Nucleus accumbens (tissue), 56 donors: ENCODE data around the gene OLFM1.

Experiments used
- DNase-seq, 56 donors: peaks; one replicate each; lab custom pipeline; 2025; lab: John Stamatoyannopoulos, UW

The OLFM1 gene

DNA sequence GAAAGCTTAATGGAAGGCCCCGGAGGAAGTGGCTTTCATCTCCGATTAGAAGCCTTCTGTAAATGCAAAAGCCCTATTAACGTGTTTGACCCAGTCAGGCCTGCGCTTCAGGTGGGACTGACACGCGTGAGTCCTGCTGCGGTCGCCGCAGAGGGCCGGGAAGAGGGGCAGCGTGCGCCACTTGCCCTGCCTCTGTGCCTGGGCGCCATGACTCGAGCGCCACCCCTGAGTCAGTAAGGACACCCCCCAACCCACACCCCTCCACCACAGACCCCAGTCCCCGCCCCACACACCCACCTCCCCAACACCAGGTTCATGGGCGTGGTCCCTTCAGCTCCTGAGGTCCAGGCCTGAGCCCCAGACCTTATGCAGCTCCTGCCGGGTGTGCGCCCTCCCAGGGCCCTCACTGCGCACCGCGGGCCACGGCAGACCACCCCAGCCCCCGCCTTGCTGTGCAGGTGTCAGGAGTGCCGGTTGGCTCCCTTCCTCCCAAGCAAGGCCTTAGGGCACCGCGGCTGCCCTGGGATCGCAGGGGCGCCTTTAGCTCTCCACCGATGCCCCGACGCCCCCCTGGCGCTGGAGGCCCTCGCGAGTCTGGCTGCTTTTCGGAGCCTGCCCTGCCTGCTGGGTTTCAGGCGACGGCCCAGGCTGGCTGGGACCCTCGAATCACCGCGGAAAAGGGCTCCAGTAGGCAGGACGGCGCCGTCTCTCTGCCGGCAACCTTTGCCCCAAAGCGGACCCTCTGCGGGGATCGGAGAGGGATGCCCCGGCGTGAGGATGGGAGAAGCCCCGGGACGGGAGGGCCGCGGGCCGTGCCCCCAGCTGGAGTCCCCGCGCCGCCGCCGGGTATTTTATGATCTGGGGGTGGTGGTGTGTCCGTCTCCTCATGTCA, 625 bp upstream of the OLFM1 start:
- no peak for DNase-seq

DNA sequence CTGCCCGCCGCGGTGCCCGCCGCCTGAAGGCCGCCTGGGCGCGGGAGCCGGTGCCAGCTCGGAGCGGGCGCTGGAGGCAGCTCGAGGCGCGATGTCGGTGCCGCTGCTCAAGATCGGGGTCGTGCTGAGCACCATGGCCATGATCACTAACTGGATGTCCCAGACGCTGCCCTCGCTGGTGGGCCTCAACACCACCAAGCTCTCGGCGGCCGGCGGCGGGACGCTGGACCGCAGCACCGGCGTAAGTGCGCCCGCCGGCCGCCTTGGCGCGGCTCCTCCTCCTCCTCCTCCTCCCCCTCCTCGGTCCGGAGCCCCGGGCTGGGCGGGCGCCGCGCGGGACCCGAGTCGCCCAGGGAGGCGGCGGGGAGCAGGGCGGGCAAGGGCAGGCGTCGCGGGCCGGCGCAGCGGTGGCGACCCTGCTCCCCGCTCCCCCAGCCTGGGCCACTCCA, 455 bp downstream of the OLFM1 start:
- no peak for DNase-seq

DNA sequence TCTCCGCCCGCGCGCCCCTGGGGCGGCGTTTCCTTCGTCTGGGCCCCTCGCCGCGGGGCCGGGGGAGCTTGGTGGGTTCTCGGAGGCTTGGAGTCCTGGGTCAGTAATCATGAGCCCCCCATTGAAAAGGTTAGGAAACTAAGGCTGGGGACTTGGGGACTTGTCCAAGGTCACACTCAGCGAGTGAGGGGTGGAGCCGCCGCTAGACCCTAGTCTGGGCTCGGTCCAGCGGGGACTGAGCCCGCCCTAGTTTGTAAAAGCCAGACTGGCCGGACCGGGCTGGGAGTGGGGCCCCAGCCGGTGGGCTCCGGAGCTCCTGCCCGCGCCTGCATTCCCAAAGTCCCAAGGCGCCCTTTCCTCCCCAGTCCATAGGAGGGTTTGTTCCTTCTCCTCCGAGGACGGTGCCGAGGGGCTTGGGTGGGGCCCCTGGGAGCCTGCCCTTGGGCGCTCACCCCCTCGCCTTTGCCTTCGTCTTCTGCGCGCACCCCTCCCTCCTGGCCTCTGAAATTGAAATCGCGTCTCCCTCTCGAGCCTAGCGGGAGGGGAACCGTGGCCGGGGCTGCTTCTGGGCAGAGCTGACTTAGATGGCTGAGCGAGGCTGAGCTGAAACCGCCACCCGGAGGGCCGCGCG, 995 bp downstream of the OLFM1 start:
- no peak for DNase-seq

DNA sequence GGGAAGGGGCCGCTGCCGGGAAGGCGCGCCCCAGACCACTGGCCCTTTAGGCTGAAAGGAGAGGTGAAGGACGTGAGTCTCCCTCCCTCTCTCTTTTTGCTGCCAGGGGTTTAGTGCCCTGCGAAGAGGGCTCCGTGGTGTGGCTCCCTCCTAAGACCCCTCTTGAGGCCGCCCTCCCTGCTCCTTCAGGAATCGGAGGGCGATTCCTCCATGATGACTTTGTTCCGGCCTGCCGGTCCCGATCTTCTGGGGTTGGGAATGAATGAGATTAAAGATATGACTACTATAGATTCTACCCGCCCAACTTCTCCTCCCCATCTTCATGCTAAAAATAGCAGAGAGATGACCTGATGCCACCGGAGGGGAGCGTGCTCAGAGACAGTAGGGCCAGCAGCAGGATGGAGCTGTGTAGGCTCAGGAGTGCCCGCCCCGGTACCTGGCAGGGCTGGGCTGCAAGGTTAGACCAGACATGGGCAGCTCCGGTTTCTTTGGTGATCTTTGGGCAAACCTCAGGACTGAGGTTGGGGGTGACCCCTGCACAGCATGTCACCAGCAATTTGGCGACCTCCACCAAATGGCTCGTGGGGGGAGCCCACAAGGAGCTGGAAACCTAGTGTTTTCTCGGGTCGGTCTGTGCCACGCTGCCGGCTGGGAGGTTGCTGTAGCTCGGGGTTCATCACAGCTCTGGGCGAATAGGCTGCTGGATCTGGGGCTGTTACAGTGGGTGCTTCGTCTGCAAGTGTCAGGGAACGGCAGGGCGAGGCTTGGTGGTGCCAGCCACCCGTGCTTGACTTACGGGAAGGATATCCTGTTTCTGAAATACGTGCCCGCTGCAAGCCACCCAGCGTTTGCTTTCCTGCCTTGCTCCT, 1.7 kb downstream of the OLFM1 start:
- DNase-seq: no peak

DNA sequence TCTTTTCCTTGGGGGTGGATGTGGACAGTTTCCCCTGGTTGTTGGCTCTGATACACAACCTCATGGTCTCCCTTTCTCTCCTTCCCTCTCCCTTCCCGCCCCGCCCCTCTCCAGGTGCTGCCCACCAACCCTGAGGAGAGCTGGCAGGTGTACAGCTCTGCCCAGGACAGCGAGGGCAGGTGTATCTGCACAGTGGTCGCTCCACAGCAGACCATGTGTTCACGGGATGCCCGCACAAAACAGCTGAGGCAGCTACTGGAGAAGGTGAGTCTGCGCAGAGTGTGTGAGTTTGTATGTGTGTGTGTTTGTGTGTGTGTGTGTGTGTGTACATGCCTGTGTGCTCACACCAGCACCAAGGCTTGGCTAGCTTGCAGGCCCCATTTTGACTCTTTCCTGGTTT, 2.6 kb downstream of the OLFM1 start:
- no peak for DNase-seq

DNA sequence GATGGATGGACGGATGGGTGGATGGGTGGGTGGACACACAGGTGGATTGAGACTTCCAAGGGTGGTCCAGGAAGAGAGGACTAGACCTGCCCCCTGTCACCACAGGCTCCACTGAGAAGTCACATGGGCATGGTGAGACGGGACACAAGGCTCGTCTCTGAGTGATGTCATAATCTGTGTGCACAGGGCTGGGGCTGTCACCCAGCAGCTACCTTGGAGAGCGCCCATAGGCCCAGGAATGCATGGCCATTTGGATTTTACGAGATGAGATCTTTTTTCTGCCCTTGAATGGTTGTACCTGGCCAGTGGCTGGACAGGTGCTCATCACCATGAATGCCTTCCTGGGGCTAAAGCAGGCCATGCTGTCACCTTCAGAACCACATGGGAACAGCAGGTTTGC, 3.1 kb downstream of the OLFM1 start:
- no peak for DNase-seq

DNA sequence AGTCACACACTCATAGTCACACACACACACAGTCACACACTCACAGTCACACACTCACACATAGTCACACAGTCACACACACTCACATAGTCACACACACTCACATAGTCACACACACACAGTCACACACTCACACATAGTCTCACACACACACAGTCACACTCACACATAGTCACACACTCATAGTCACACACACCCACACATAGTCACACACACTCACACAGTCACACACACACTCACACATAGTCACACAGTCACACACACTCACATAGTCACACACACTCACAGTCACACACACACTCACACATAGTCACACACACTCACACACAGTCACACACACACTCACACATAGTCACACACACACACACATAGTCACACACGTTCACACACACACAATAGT, 4.1 kb downstream of the OLFM1 start:
- DNase-seq: no peak

DNA sequence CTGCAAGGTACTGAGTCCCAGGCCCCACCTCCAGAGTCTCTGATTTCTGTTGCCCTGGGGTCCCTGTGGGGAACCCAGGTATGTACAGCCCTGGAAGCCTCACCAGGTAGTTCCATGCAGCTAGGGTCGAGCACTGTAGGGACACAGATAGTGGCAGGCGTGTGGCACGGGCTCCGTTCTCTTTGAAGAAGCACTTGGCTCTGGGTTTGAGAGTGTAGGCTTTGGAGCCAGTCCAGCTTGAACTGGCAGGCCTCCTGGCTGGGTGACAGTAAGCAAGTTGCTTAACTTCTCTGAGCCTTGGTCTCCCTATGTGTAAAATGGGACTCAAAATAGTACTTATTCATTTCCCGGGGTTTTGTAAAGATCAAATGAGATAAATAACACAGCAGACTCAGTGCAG, 5.6 kb downstream of the OLFM1 start:
- DNase-seq: no peak

DNA sequence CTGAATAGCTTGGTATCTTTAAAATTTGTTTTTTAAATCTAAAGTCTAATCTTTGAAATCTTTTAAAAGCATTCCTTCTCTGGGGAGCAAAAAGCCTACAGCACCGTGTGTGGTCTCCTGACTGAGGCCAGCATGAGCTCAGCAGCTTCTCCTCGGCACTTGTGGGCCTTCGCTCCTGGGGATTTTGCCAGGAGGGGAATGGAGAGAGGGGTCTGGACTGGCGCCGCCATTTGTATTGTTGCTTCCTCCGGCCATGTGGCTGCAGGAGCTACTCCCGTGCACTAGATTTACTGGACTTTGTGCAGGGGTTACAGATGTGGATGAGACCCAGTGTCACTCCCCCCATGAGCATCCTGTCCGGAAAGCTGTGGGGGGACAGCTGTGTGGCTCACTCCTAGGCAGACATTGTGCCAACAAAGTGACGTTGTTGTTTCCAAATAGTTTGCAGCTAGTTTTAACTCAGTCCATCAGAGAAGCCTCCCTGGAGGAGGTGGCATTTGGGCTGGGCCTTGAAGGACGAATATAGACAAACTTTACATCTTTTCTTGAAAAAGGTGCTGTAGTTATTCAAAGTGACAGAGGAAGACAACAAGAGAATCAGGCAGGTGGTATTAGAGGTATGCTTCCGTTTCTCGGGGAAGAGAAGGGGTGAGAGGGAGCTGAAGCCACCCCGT, 6.6 kb downstream of the OLFM1 start:
- DNase-seq: peak in 3 of 56 donors; percentile 13 to 33 (median 27)

DNA sequence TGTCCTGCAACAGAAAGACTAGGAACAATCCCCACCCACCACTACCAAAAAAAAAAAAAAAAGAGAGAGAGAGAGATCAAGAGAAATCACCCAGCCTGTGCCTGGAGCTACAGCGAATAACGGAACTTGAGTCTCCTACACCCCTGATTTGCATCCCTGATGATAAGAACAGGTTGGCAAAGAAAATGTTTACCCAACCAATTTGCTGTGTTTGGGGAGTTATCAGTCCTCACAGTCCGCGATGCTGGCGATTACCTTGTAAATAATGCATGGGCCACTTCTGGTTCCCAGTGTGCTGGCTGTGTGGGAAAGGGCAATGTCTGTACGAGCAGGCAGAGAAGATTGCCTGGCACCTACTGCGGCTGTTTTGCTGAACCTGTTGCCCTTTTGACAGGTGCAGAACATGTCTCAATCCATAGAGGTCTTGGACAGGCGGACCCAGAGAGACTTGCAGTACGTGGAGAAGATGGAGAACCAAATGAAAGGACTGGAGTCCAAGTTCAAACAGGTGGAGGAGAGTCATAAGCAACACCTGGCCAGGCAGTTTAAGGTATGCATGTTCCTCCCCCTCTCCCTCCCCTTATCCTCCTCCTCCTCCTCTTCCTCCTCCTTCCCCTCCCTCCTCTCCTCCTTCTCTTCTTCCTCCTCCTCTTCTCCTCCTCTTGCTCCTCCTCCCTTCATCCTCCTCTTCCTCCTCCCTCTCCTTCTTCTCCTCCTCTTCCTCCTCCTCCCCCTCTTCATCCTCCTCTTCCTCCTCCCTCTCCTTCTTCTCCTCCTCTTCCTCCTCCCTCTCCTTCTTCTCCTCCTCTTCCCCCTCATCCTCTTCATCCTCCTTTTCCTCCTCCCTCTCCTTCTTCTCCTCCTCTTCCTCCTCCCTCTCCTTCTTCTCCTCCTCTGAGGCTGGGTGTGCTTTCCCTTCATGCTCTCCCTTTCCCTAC, 8.3 kb downstream of the OLFM1 start:
- DNase-seq: no peak

DNA sequence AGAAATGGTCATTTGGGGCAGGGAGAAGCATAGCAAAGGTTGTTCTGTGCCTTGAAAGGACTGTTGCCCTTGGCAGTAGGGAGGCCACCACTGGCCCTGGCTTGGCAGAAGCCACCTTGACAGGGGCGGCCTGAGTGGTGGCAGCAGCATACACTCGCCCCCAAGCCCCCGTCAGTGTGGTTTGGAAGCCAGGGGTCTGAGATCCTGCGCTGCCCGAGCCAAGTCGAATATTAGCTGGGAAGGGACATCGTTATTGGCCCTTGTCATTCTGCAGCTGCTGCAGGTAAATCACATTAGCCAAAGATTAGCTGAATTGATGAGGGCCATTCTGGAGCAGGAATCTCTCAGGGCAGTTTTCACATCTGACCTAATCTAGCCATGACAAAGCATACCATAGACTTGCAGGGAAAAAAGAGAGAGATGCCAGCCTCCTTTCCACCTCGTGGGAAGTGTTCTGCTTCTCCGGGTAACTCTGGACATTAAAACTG, 9.0 kb downstream of the OLFM1 start:
- no peak for DNase-seq

DNA sequence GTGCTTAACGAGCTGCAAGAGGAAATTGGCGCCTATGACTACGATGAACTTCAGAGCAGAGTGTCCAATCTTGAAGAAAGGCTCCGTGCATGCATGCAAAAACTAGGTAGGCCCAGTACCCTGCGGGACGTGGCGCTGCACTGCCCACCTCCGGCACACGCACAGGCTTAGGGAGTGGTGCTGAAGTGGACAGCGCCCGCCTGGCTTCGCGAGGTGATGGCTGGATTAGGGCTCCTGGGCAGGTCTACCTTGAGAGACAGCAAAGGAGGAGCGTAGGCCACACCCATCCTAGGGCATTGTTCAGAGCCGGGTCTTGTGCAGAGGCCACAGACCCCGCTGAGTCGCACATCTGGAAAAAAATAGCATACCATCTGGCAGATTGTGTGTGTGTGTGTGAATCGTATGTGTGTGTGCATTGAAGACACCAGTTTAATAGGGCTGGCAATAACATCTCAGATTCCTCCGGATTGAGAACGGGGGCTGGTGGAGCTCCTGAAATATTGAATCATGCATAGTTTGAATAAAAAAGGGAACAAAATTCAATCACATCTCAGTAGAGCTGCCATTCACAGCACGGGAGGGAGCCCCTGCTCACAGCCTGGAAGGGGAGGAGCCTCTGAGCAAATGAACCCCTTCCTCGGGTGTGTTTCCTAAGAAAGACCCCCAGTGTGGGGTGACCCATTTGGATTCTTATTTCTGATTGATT, 11.1 kb downstream of the OLFM1 start:
- peak in 2 of 56 donors; percentile 13 to 32 for DNase-seq

DNA sequence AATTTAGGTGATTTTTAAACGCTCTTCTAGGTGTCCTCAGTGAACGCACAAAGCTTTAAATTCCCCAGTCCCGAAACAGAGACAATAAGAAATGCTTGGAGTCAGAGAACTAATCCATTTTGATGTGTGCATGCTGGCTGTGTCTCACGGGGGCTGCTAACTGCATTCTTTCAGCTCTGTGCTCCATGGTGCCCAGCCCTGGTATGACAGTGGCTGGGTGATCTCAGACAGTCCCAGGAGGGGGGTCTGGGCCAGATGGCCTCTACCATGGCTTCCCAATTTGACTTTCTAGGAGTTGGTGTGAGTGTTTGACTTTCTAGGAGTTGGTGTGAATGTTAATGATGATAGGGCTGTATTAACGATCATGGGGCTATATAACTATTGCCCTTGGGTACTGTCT, 12.1 kb downstream of the OLFM1 start:
- DNase-seq: no peak

DNA sequence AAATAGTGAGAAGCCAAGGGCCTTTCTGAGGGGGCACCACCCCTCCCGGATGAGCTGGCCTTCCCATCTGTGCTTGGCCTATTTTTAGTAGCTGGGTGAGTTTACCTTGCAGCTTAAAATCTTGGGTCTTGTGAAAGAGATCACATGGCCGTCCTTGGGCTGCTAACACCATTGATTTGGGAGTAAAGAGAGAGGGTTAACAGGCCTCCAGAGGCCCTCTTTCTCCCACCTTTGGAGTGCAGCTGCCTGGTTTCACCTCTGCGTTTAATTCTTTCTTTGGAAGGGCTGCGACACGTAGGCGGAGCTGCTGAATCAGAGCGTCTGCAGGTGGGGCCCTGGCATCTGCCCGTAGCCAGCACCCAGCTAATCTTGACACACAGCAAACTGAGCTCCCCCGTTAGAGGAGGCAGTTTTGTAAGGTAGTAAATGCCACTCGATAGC, 12.8 kb downstream of the OLFM1 start:
- peak in 25 of 56 donors; percentile 15 to 74 (median 30) for DNase-seq

DNA sequence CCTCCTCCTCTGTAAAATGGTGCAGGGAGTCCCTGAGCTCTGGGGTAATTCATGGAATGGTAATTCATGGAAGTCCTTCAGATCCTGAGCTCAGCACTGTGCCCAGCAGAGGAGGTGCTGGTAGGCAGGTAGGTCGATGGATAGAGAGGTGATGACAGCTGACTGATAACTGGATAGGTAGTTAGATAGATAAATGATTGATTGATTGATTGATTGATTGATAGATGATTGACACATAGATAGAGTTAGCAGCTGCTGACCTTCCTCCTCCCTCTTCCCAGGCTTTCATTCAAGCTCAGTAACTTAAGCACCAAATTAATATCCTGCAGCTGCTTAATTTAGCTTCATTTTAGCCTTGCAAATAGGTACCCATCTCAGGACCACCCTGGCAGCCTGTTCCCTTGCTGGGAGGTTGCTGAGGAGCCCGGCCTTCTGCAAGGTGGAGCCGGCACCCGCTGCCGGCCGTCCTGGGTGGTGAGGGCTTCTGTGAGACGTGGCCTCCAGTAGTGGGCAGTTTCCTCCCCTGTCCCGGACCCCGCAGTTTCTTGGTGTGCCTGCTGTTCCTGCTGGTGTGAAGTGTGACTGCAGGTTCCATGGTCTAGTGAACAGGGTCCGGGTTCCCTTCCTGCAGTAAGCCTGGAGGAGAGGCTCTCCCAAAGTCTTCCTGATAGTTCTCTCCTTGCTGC, 13.4 kb downstream of the OLFM1 start:
- no peak for DNase-seq

DNA sequence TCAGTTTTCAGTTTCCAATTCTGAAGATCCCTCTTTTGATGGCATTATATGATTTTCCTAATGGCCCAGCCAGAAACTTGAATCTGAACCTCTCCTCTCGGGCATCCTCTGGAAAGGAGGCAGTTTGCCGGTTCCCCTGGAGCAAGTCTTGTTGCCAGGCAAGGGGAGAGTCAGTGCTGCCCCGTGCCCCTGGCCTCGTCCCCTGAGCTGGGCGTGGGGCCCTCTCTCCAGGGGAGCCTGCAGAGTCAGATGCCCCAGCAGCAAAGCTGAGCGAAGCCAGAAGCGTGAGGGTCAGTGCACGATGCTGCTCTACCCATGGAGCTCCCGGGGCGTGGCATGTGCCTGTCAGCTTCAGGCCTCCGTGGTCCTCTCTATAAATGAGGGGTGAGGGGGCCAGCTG, 14.0 kb downstream of the OLFM1 start:
- DNase-seq: peak in 1 of 56 donors; percentile 19

DNA sequence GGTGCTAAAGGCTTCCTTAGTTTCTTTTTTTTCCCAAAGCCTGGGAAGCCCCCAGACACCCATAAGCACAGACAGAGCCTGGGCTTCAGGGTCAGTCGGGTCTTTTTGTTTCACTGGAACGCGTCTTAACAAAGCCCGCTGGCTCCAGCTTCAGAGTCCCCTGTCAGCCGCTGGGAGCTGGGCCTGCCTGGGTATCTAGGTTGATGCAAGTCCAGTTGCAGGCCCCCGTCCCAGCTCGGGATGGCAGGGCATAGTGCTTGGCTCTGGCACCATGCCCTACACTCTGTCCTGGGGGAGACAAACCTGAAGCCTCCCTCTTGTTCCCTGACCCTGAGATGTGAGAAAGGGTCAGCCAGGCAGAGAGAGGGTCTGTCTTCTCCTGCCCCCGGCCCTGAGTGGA, 14.5 kb downstream of the OLFM1 start:
- DNase-seq: no peak

DNA sequence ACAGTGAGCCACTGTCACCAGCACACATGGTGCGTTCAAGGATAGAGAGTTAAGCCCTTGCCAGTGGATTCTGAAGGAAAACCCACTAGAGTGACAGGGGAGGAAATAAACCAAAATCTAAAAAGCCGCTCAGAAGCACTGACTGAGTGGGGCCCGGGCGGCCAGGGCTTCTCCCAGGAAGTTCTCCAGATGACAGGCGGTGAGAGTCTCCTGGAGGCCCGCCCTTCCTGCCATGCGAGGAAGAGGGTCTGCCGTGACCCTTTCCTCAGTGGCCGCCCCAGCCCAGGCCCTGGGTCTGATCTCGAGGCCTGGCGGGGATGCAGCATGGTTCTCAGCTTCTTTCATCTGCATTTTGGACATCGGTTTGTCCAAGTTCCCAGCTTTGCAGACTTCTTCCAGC, 14.9 kb downstream of the OLFM1 start:
- DNase-seq: no peak
